ENCODE measurements around the gene HNF1B. TPM values are rescaled to one million over a fixed set of nuclear protein-coding genes. Genes with fewer than 3 reads are reported as not detected.

Gene HNF1B
- polyA plus RNA-seq, 1 experiment: not detected

GRCh38 chr17:37732316-37732715 is 12.5 kb downstream of the HNF1B start:
- H3K27ac ChIP-seq (ENCODE audit: low read depth, low read length): no peak overlapping the region
- peaks cover 21% of the 10 kb centered on the region for H3K27me3 ChIP-seq (ENCODE audit: control insufficient read depth, insufficient read depth, low read length)
- no peak overlapping the region for H3K4me3 ChIP-seq (ENCODE audit: low read depth, low read length)
- CTCF ChIA-PET: interaction anchor here (0.6 kb wide), 1 partner anchor 163 kb away, joined by 5 read pairs; no protein-coding TSS in a partner anchor
- POLR2A ChIA-PET: no interaction called here
- DNase-seq (ENCODE audit: low read depth, low spot score): no peak
- TF ChIP-seq, protein P1, sequence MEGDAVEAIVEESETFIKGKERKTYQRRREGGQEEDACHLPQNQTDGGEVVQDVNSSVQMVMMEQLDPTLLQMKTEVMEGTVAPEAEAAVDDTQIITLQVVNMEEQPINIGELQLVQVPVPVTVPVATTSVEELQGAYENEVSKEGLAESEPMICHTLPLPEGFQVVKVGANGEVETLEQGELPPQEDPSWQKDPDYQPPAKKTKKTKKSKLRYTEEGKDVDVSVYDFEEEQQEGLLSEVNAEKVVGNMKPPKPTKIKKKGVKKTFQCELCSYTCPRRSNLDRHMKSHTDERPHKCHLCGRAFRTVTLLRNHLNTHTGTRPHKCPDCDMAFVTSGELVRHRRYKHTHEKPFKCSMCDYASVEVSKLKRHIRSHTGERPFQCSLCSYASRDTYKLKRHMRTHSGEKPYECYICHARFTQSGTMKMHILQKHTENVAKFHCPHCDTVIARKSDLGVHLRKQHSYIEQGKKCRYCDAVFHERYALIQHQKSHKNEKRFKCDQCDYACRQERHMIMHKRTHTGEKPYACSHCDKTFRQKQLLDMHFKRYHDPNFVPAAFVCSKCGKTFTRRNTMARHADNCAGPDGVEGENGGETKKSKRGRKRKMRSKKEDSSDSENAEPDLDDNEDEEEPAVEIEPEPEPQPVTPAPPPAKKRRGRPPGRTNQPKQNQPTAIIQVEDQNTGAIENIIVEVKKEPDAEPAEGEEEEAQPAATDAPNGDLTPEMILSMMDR (IDR thresholded peaks at IDR 0.05; ENCODE audit: low read depth, low read length): no peak
- H3K9me3 ChIP-seq (ENCODE audit: control insufficient read depth, insufficient read depth, low read length): no peaks in the 10 kb centered on the region

DNA sequence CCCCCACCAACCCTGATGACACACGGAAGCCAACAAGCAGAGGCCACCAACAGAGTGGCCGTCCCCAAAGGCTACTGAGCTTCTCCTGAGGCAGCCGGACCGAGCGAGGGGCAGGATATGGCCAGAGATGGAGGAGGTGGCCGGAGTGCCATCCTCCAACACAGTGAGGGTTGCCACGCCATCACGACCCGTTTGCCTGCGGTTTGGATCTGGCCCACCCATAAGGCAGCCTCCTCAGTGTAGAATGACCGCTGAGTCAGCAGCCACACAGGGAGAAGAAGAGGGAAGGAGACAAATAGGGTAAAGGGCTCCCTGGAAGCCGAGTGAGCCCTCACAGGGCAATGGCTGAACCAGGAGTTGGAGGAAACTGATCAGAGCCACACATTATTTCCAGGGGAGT is 13.8 kb downstream of the HNF1B start:
- TF ChIP-seq, protein P1 (IDR thresholded peaks at IDR 0.05; ENCODE audit: low read depth, low read length): no peak
- no peak overlapping the region for H3K4me3 ChIP-seq (ENCODE audit: low read depth, low read length)
- POLR2A ChIA-PET: no interaction called here
- H3K27me3 ChIP-seq (ENCODE audit: control insufficient read depth, insufficient read depth, low read length): peaks cover 19% of the 10 kb centered on the region
- H3K9me3 ChIP-seq (ENCODE audit: control insufficient read depth, insufficient read depth, low read length): no peaks in the 10 kb centered on the region
- no peak overlapping the region for H3K27ac ChIP-seq (ENCODE audit: low read depth, low read length)
- CTCF ChIA-PET: no interaction called here
- no peak for DNase-seq (ENCODE audit: low read depth, low spot score)

- H3K4me3 ChIP-seq (ENCODE audit: low read depth, low read length): no peak overlapping the region
- TF ChIP-seq, protein P1 (IDR thresholded peaks at IDR 0.05; ENCODE audit: low read depth, low read length): no peak
- POLR2A ChIA-PET: no interaction called here
- peaks cover 9% of the 10 kb centered on the region for H3K27me3 ChIP-seq (ENCODE audit: control insufficient read depth, insufficient read depth, low read length)
- H3K27ac ChIP-seq (ENCODE audit: low read depth, low read length): no peak overlapping the region
- DNase-seq (ENCODE audit: low read depth, low spot score): no peak
- no peaks in the 10 kb centered on the region for H3K9me3 ChIP-seq (ENCODE audit: control insufficient read depth, insufficient read depth, low read length)
- CTCF ChIA-PET: no interaction called here
Observed at GRCh38 chr17:37729905-37730304, 15.0 kb downstream of the HNF1B start.

DNA sequence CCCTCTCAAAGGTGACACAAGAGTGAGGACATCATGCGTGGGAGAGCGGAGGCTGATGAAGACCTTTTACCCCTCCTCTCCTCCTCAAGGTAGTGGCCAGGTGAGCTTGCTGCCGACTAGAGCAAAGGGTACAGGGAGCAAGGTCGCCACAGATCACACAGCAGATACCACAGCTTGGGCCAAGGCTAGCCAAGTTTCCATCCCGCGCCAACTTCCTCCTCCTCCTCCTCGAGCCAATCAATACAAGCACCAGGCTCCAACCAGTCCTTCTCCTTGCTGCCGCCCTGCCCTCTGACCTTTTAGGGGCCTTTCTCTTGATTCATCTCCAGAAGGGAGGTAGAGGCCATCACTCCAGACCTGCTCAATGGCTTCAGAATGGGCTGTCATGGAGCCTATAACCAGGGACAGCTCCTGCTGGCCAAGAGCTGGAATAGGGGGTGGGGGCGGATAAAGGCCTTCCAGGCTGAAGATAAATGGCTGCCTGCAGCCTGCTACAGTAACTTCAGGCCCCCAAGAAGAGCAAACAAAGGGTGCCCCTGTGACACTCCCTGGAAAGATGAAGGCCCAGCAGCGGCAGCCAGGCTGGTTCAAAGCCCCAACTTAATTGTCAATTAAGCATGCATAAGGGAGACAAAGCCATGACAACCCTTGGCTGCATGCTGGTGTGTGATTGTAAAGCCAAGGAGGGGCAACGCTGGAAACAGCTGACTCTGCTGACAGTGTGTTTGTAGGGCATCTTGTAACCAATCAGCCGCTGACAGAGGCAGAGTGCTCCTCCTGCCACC is 17.8 kb downstream of the HNF1B start:
- ChIA-PET POLR2A (no interaction called here), CTCF (no interaction called here)
- DNase-seq (ENCODE audit: low read depth, low spot score): no peak
- H3K9me3 ChIP-seq (ENCODE audit: control insufficient read depth, insufficient read depth, low read length): no peaks in the 10 kb centered on the region
- H3K27me3 ChIP-seq (ENCODE audit: control insufficient read depth, insufficient read depth, low read length): peaks cover 17% of the 10 kb centered on the region
- no peak overlapping the region for H3K27ac ChIP-seq (ENCODE audit: low read depth, low read length)
- H3K4me3 ChIP-seq (ENCODE audit: low read depth, low read length): no peak overlapping the region
- TF ChIP-seq, protein P1 (IDR thresholded peaks at IDR 0.05; ENCODE audit: low read depth, low read length): no peak

DNA sequence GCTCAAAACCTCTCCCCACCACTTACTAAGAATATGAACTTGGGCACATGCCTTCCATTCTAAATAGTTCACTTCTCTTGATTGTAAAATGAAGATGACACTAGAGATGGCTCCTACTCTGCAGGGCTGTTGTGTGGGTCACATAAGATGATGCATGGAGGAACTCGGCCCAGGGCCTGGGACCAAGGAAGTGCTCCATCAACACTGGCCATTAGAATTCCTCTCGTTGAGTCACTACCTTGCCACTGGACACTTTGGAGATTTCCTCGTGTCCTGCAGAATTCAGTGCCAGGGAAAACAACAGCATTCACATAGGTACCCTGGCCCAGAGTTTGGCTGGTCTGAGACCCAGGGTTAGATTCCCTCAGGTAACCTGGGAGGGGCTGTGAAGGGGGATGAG is 18.6 kb downstream of the HNF1B start:
- CTCF ChIA-PET: no interaction called here
- H3K27ac ChIP-seq (ENCODE audit: low read depth, low read length): no peak overlapping the region
- TF ChIP-seq, protein P1 (IDR thresholded peaks at IDR 0.05; ENCODE audit: low read depth, low read length): no peak
- DNase-seq (ENCODE audit: low read depth, low spot score): no peak
- no peak overlapping the region for H3K4me3 ChIP-seq (ENCODE audit: low read depth, low read length)
- H3K9me3 ChIP-seq (ENCODE audit: control insufficient read depth, insufficient read depth, low read length): no peaks in the 10 kb centered on the region
- POLR2A ChIA-PET: no interaction called here
- peaks cover 17% of the 10 kb centered on the region for H3K27me3 ChIP-seq (ENCODE audit: control insufficient read depth, insufficient read depth, low read length)

Data from AG04450 (cell line).